Right cardiac atrium (tissue), 5 donors: Measurements from ENCODE around the gene HDAC1. TPM values are rescaled to one million over a fixed set of nuclear protein-coding genes. Genes with fewer than 3 reads are reported as not detected.
"Not testable (repeated sequence)": the region's sequence is repeated elsewhere in the genome, so short reads cannot be mapped to it uniquely, and the experiment has no call there.

Experiments used
- ATAC-seq, 2 donors: fragments of 200-7000 bp; cut with Tn5 transposase; one replicate each; pipeline versions ENCODE4 v1.8.0 to v1.9.1; 2020; ENCODE audit warnings: moderate library complexity in 2 of 2, mild to moderate bottlenecking in 1 of 2
- DNase-seq, 3 donors: peaks; one replicate each; pipeline ENCODE4 v3.0.0-alpha.2; 2020
- H3K27ac ChIP-seq: one replicate; pipeline ENCODE4 v1.5.1; 2013; ENCODE audit warnings: mild to moderate bottlenecking, low read length, control low read depth, moderate library complexity
- H3K27me3 ChIP-seq: one replicate; pipeline ENCODE4 v1.6.1; 2013; ENCODE audit not compliant: control insufficient read depth, insufficient read depth
- H3K4me1 ChIP-seq: one replicate; pipeline ENCODE4 v1.6.1; 2013; ENCODE audit warnings: low read length; ENCODE audit not compliant: control insufficient read depth, insufficient read depth
- H3K4me3 ChIP-seq: one replicate; pipeline ENCODE4 v1.5.1; 2013; ENCODE audit warnings: low read length, control low read depth
- H3K9me3 ChIP-seq: one replicate; pipeline ENCODE4 v1.6.1; 2013; ENCODE audit warnings: low read length; ENCODE audit not compliant: control insufficient read depth
- WGBS: extraction: QIAGEN DNeasy Blood & Tissue Kit; methylation state at CpG from one replicate; pipeline ENCODE4 v1.1.7; 2013; 5-methylcytosine and 5-hydroxymethylcytosine counted together
- intact Hi-C, 4 donors: fragments of 100-400 bp; cut with DNase I; formaldehyde crosslinking; loops; one replicate each; pipeline versions ENCODE4 v1.11.0 to v1.14.0; 2022 to 2023
- polyA plus RNA-seq: library from polyadenylated mRNA; stranded (reverse); fragments of 200-250 nt; gene quantifications from one replicate; pipeline ENCODE4 v1.2.3, GENCODE V29; 2013
- total RNA-seq, 4 donors: library from RNA; stranded (reverse); fragmentation: NEBNext Ultra II Directional; extraction: Animal tissue kit (Norgen Biotek cat#: 25700); gene quantifications; one replicate each; pipeline ENCODE4 v1.2.1, GENCODE V29; 2021
- donor health status: healthy with polysubstance abuse.
- donor health status: DM: no; HTN: yes; CAD: no.
- donor health status: DM: no; HTN: no; CAD: no.
- donor health status: DM: no; HTN: yes; CAD: no; lungs with severe emphysema.
- donor health status: DM: yes; HTN: yes; CAD: no.

Gene HDAC1
- total and polyA plus RNA-seq, 5 donors = 28.1 to 44.9 (median 39.1) TPM

DNA sequence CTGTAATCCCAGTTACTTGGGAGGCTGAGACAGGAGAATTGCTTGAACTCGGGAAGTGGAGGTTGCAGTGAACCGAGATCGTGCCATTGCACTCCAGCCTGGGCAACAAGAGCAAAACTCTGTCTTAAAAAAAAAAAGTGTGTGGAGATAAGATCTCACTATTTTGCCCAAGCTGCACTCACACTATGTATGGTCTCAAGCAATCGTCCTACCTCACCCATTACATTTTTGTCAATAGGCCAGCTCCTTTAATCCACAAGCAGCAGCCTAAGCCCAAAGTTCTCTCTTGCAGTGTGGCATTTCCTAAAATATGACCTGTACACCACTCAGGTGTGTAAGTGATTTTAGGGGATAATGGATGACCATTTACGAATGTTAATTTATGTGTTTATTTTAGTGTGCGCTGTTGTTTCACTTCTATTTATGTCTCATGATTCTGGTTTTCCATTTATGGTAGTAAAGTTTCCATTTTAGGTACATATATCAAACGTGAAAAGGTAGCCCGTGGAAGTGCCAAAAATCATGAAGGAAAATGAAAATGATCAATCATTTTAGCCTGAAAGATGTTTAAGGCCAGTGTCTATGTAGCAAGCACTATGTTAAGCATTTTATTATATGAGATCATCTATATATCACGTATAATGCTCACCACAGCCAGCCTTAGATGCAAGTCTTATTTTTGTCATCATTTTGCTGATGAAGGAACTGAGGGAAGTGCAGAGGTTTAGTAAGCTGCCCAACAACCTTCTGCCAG, 35.2 kb upstream of the HDAC1 start:
- intact Hi-C loops = no loop called here
- H3K4me3 ChIP-seq = no peak overlapping the region
- H3K9me3 ChIP-seq = no peaks in the 10 kb centered on the region
- H3K4me1 ChIP-seq = peaks cover 2% of the 10 kb centered on the region
- no peak for DNase-seq
- H3K27me3 ChIP-seq = no peaks in the 10 kb centered on the region
- ATAC-seq = no peak
- WGBS = 84% methylated on average over 9 of the region's 9 CpGs
- no peak overlapping the region for H3K27ac ChIP-seq

DNA sequence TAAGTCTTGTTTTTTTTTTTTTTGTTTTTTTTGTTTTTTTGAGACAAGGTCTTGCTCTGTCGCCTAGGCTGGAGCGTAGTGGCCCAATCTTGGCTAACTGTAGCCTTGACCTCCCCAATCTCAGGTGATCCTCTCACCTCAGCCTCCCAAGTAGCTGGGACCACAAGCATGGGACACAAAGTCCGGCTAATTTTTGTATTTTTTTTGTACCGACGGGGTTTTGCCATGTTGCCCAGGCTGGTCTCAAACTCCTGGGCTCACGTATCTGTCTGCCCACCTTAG, 34.7 kb upstream of the HDAC1 start:
- ATAC-seq = no peak
- WGBS = 94% methylated on average over 6 of the region's 6 CpGs
- Histone ChIP-seq H3K4me1 (peaks cover 2% of the 10 kb centered on the region), H3K27ac (no peak overlapping the region), H3K27me3 (no peaks in the 10 kb centered on the region), H3K9me3 (no peaks in the 10 kb centered on the region), H3K4me3 (no peak overlapping the region)
- intact Hi-C loops = no loop called here
- DNase-seq = no peak

DNA sequence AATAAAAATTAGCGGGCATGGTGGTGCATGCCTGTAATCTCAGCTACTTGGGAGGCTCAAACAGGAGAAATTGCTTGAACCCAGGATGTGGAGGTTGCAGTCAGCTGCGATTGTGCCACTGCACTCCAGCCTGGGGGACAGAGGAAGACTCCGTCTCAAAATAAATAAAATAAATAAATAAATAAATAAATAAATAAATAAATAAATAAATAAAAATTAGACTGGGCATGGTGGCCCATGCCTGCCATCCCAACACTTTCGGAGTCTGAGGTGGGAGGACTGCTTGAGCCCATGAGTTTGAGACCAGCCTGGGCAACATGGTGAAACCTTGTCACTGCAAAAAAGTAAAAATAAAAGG, 28.7 kb upstream of the HDAC1 start:
- H3K27ac ChIP-seq, H3K4me3 ChIP-seq, DNase-seq, H3K9me3 ChIP-seq, intact Hi-C loops, H3K4me1 ChIP-seq, H3K27me3 ChIP-seq, ATAC-seq: not testable (repeated sequence)
- WGBS = 96% methylated on average over 4 of the region's 4 CpGs

DNA sequence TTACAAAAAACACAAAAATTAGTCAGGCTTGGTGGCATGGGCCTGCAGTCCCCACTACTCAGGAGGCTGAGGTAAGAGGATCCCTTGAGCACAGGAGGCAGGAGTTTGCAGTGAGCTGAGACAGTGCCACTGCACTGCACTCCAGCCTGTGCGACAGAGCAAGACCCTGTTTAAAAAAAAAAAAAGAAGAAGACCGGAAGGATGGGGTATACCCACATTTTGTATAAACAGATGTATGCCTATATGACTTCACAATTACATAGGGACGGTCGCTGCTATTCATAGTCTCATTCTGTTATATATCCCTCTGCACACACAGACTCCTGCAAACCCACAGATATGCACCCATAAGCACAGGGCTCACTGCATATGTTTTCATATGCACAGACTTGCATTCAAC, 28.1 kb upstream of the HDAC1 start:
- 85% methylated on average over 4 of the region's 4 CpGs for WGBS
- Histone ChIP-seq H3K27ac (no peak overlapping the region), H3K4me1 (no peaks in the 10 kb centered on the region), H3K4me3 (no peak overlapping the region), H3K27me3 (no peaks in the 10 kb centered on the region), H3K9me3 (no peaks in the 10 kb centered on the region)
- ATAC-seq (no peak), DNase-seq (no peak)
- intact Hi-C loops = no loop called here

DNA sequence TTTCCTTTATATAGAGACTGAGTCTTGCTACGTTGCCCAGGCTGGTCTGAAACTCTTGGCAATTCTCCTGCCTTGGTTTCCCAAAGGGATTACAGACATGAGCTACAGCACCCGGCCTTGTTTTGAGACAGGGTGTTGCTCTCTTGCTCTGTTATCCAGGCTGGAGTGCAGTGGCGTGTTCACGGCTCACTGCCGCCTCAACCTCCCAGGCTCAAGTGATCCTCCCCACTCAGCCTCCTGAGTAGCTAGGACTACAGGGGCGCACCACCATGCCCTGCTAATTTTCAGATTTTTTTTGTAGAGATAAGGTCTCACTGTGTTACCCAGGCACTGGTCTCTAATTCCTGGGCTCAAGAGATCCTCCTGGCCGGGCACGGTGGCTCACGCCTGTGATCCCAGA, 26.0 kb upstream of the HDAC1 start:
- no peak overlapping the region for H3K4me3 ChIP-seq
- H3K9me3 ChIP-seq = no peaks in the 10 kb centered on the region
- WGBS = 93% methylated on average over 9 of the region's 9 CpGs
- no peaks in the 10 kb centered on the region for H3K27me3 ChIP-seq
- DNase-seq (no peak), ATAC-seq (no peak)
- intact Hi-C loops = no loop called here
- H3K4me1 ChIP-seq = no peaks in the 10 kb centered on the region
- H3K27ac ChIP-seq = no peak overlapping the region

DNA sequence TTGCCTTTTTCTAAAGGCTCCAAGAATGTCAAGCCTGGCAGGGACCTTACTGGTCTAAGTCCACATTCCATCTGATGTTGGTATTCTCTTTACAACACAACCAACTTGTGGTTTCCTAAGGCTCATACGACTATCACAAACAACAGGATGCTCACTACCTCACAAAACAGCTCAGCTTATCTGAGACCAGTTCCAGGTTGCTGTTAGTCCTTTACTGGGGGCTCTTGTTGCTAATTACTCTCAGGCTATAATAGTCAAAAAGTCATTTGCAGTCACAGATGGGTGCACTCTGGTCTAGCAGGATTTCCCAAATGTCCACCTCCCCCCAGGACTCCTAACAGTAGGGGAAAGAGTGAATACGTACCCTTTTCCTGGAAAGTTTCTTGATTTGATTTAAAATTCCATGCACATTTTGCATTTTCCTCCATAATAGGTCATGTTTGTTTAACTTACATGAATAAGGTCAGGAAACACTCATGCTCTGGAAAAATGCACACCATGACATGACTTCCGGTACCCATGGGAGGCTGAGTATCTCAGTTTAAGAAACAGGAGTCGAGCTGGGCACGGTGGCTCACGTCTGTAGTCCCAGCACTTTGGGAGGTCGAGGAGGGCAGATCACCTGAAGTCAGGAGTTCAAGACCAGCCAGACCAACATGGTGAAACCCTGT, 24.8 kb upstream of the HDAC1 start:
- ATAC-seq (peak in 1 of 2 donors; percentile 31), DNase-seq (no peak)
- Histone ChIP-seq H3K4me3 (no peak overlapping the region), H3K27ac (no peak overlapping the region), H3K9me3 (no peaks in the 10 kb centered on the region), H3K27me3 (no peaks in the 10 kb centered on the region), H3K4me1 (no peaks in the 10 kb centered on the region)
- intact Hi-C loops = no loop called here
- 46% methylated on average over 7 of the region's 7 CpGs for WGBS

DNA sequence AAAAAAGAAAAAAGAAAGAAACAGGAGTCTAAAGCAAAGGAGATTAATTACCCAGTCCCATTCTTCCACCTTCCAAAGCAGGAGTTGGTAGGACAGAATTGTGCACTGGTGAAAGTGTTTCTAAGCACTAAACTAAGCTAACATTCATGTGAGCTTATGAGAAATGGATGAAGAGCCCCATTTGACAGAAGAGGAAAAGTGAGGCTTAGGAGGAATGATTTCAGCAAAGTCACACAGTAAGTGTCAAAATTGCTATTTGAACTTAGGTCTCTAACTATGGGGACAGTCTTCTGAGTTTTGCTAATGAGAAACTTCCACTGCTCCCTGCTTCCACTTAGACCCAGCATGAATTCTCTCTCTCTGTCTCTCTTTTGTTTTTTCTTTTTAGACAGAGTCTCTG, 22.1 kb upstream of the HDAC1 start:
- H3K4me1 ChIP-seq = no peaks in the 10 kb centered on the region
- no peaks in the 10 kb centered on the region for H3K27me3 ChIP-seq
- H3K4me3 ChIP-seq = no peak overlapping the region
- no peak for DNase-seq
- intact Hi-C loops = no loop called here
- H3K9me3 ChIP-seq = no peaks in the 10 kb centered on the region
- no peak for ATAC-seq
- no peak overlapping the region for H3K27ac ChIP-seq

DNA sequence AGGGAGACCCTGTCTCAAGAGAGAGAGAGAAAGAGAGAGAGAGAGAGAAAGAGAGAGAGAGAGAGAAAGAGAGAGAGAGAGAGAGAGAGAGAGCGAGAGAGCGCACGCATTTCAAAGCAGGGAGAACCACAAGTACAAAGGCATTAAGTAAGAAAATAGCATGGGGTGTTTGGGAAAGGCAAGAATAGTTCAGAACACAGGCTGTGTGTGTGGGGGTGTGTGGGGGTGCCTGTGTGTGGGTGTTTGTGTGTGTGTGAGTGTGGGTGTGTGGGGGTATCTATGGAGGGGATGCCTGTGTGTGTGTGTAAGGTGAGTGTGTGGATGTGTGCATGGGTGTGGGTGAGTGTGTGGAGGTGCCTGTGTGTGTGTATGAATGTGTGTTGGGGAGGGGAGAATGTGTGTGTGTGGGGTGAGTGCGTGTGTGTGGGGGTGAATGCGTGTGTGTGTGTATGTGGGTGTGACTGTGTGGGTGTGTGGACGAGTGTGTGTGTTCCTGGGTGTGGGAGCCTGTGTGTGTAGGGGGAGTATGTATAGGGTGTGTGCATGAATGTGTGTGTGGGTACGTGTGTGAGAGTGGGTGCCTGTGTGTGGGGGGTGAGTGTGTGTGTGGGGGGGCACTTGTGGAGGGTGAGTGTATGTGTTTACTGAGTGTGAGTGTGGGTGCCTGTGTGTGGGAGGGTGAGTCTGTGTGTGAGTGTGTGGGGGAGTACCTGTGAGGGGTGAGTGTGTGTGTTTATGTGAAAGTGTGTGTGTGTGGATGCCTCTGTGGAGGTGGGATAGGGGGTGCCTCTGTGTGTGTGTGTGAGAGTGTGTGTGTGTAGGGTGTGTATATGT, 19.1 kb upstream of the HDAC1 start:
- intact Hi-C loops = no loop called here
- 70% methylated on average over 7 of the region's 7 CpGs for WGBS
- no peaks in the 10 kb centered on the region for H3K27me3 ChIP-seq

DNA sequence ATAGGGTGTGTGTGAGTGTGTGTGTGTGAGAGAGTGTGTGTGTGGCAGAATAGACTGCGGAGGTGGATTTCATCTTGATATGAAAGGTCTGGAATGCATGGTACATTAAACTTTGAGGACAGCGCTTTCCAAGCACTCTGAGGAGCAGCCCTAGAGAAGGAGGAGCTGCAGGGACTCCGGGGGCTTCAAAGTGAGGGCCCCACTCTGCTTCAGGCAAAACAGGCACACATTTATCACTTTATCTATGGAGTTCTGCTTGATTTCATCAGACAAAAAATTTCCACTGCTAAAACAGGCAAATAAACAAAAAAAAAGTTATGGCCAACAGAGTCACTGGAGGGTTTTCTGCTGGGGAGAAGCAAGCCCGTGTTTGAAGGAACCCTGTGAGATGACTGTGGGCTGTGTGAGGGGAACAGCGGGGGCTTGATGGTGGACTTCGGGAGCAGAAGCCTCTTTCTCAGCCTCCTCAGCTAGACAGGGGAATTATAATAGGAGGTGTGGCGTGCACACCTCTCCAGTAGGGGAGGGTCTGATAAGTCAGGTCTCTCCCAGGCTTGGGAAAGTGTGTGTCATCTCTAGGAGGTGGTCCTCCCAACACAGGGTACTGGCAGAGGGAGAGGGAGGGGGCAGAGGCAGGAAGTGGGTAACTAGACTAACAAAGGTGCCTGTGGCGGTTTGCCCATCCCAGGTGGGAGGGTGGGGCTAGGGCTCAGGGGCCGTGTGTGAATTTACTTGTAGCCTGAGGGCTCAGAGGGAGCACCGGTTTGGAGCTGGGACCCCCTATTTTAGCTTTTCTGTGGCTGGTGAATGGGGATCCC, 18.3 kb upstream of the HDAC1 start:
- Histone ChIP-seq H3K4me3 (no peak overlapping the region), H3K9me3 (no peaks in the 10 kb centered on the region), H3K27ac (no peak overlapping the region), H3K4me1 (no peaks in the 10 kb centered on the region), H3K27me3 (no peaks in the 10 kb centered on the region)
- intact Hi-C loops = no loop called here
- WGBS = 42% methylated on average over 10 of the region's 10 CpGs
- no peak for ATAC-seq
- DNase-seq = peak in 1 of 3 donors; percentile 50

More for the DNA sequence above, 19.1 kb upstream of the HDAC1 start:
- H3K4me1 ChIP-seq = no peaks in the 10 kb centered on the region
- DNase-seq (no peak), ATAC-seq (no peak)
- no peaks in the 10 kb centered on the region for H3K9me3 ChIP-seq
- H3K27ac ChIP-seq = no peak overlapping the region
- H3K4me3 ChIP-seq = no peak overlapping the region

DNA sequence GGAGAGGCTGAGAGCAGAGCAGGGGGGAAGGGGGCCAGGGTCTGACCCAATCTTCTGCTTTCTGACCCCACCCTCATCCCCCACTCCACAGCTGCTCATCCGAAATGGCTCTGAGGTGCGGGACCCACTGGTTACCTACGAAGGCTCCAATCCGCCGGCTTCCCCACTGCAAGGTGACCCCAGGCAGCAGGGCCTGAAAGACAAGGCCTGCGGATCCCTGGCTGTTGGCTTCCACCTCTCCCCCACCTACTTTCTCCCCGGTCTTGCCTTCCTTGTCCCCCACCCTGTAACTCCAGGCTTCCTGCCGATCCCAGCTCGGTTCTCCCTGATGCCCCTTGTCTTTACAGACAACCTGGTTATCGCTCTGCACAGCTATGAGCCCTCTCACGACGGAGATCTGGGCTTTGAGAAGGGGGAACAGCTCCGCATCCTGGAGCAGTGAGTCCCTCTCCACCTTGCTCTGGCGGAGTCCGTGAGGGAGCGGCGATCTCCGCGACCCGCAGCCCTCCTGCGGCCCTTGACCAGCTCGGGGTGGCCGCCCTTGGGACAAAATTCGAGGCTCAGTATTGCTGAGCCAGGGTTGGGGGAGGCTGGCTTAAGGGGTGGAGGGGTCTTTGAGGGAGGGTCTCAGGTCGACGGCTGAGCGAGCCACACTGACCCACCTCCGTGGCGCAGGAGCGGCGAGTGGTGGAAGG, 17.1 kb upstream of the HDAC1 start:
- no peaks in the 10 kb centered on the region for H3K9me3 ChIP-seq
- no peak for DNase-seq
- intact Hi-C loops = no loop called here
- ATAC-seq = peak; percentile 8 to 11
- H3K4me3 ChIP-seq = no peak overlapping the region
- H3K4me1 ChIP-seq = no peaks in the 10 kb centered on the region
- 66% methylated on average over 31 of the region's 31 CpGs for WGBS
- no peak overlapping the region for H3K27ac ChIP-seq
- H3K27me3 ChIP-seq = no peaks in the 10 kb centered on the region
